Right lobe of liver (tissue), 6 donors: ENCODE data around the gene ITGA11. TPM values are rescaled to one million over a fixed set of nuclear protein-coding genes. Genes with fewer than 3 reads are reported as not detected.
A peak's percentile ranks its signal among the peaks of the same experiment; 100 is the strongest.

Experiments
- ATAC-seq, 4 donors: fragments of 200-7000 bp; cut with Tn5 transposase; one replicate each; pipeline ENCODE4 v1.9.1; 2020; ENCODE audit warnings: mild to moderate bottlenecking in 4 of 4, moderate library complexity in 4 of 4
- DNase-seq, 3 donors: peaks; one replicate each; pipeline ENCODE4 v3.0.0-alpha.2; 2020
- H3K27ac ChIP-seq, 3 donors: fragments of 200-600 bp; one replicate each; pipeline ENCODE4 v1.8.0; 2022
- H3K27me3 ChIP-seq, 2 donors: fragments of 200-600 bp; one replicate each; pipeline ENCODE4 v1.8.0; 2022
- H3K36me3 ChIP-seq, 4 donors: fragments of 200-600 bp; sonication (generic) in 1 of 4; one replicate each; pipeline versions ENCODE4 v1.5.1 to v1.8.0; 2017 to 2022; ENCODE audit warnings: control low read depth in 1 of 4
- H3K4me1 ChIP-seq, 4 donors: fragments of 200-600 bp; sonication (generic) in 1 of 4; one replicate each; pipeline versions ENCODE4 v1.5.1 to v1.8.0; 2017 to 2022; ENCODE audit warnings: control low read depth in 1 of 4
- H3K4me3 ChIP-seq, 3 donors: fragments of 200-600 bp; one replicate each; pipeline ENCODE4 v1.8.0; 2022
- H3K9me3 ChIP-seq, 4 donors: fragments of 200-600 bp; sonication (generic) in 1 of 4; one replicate each; pipeline versions ENCODE4 v1.5.1 to v1.8.0; 2017 to 2022; ENCODE audit warnings: control low read depth in 1 of 4
- POLR2A ChIP-seq: fragments of 450-650 bp; IDR thresholded peaks from one replicate; pipeline ENCODE4 v1.6.1; 2017; ENCODE audit warnings: antibody characterized with exemption, mild to moderate bottlenecking
- WGBS: methylation state at CpG from one replicate; pipeline ENCODE4 v1.1.6; 2018; ENCODE audit warnings: low coverage, low lambda C conversion rate; ENCODE audit not compliant: insufficient coverage; ENCODE audit errors: missing lambda C conversion rate; 5-methylcytosine and 5-hydroxymethylcytosine counted together
- intact Hi-C, 2 donors: fragments of 100-400 bp; cut with DNase I; formaldehyde crosslinking; loops; one replicate each; pipeline versions ENCODE4 v1.11.2 to v1.14.1; 2022
- total RNA-seq, 6 experiments: library from RNA; depleted of rRNA in 2 of 6; stranded (reverse); fragments of >200 nt in 2 of 6; fragmentation: NEBNext Ultra II Directional in 3 of 6; extraction: Animal tissue kit (Norgen Biotek cat#: 25700) in 3 of 6; gene quantifications; one replicate each; pipeline versions ENCODE4 v1.1.0 to v1.2.4, GENCODE V29; 2016 to 2023
- TF ChIP-seq, protein P1 (sequence below), 4 donors: fragments of 200-600 bp in 3 of 4; fragments of 450-650 bp in 1 of 4; IDR thresholded peaks; one replicate each; pipeline versions ENCODE4 v1.5.1 to v1.8.0; 2016 to 2022; ENCODE audit warnings: antibody characterized with exemption in 4 of 4, mild to moderate bottlenecking in 2 of 4
- donor health status: DM: no; HTN: yes; CAD: no.
- donor health status: DM: no; HTN: no; CAD: no.
- donor health status: DM: no; HTN: no; CAD: no.
- donor health status: DM: no; HTN: yes; CAD: no.
- donor health status: DM: no; HTN: yes; CAD: no.

ITGA11 gene
- total RNA-seq, 6 experiments from 2014 or later: 0.51 to 1.4 (median 0.73) TPM

- DNase-seq (peak in 1 of 3 donors; percentile 28), ATAC-seq (no peak)
These were observed 47.3 kb downstream of the ITGA11 start for GRCh38 chr15:68384451-68385239.

GRCh38 chr15:68383161-68384074 lies 48.5 kb downstream of the ITGA11 start:
- no peak overlapping the region for H3K4me3 ChIP-seq
- no peaks in the 10 kb centered on the region for H3K36me3 ChIP-seq
- no peaks in the 10 kb centered on the region for H3K9me3 ChIP-seq
- ATAC-seq (peak; percentile 76 to 86 (median 85)), DNase-seq (peak in 1 of 3 donors; percentile 44)
- no peaks in the 10 kb centered on the region for H3K27me3 ChIP-seq
- TF ChIP-seq POLR2A: no peak
- TF ChIP-seq, protein P1, sequence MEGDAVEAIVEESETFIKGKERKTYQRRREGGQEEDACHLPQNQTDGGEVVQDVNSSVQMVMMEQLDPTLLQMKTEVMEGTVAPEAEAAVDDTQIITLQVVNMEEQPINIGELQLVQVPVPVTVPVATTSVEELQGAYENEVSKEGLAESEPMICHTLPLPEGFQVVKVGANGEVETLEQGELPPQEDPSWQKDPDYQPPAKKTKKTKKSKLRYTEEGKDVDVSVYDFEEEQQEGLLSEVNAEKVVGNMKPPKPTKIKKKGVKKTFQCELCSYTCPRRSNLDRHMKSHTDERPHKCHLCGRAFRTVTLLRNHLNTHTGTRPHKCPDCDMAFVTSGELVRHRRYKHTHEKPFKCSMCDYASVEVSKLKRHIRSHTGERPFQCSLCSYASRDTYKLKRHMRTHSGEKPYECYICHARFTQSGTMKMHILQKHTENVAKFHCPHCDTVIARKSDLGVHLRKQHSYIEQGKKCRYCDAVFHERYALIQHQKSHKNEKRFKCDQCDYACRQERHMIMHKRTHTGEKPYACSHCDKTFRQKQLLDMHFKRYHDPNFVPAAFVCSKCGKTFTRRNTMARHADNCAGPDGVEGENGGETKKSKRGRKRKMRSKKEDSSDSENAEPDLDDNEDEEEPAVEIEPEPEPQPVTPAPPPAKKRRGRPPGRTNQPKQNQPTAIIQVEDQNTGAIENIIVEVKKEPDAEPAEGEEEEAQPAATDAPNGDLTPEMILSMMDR (IDR thresholded peaks at IDR 0.05): peak; percentile 68 to 78 (median 74)
- H3K4me1 ChIP-seq: no peaks in the 10 kb centered on the region
- intact Hi-C loops: loop anchor here (10.0 kb wide), 2 partner anchors 69 to 139 kb away; no protein-coding TSS in a partner anchor
- H3K27ac ChIP-seq: no peak overlapping the region
- WGBS: 73% methylated on average over 6 of the region's 12 CpGs

More at GRCh38 chr15:68384451-68385239, 47.3 kb downstream of the ITGA11 start:
- H3K36me3 ChIP-seq: no peaks in the 10 kb centered on the region
- no peaks in the 10 kb centered on the region for H3K4me1 ChIP-seq
- H3K27ac ChIP-seq: no peak overlapping the region
- TF ChIP-seq, protein P1 (IDR thresholded peaks at IDR 0.05): no peak
- TF ChIP-seq POLR2A: no peak
- WGBS: 57% methylated on average over 8 of the region's 9 CpGs
- intact Hi-C loops: loop anchor here (5.0 to 10.0 kb wide), 3 partner anchors 70 to 140 kb away; no protein-coding TSS in a partner anchor
- H3K27me3 ChIP-seq: no peaks in the 10 kb centered on the region
- no peak overlapping the region for H3K4me3 ChIP-seq
- H3K9me3 ChIP-seq: no peaks in the 10 kb centered on the region

GRCh38 chr15:68382286-68383007 lies 49.5 kb downstream of the ITGA11 start:
- Histone ChIP-seq H3K9me3 (no peaks in the 10 kb centered on the region), H3K4me3 (no peak overlapping the region), H3K27ac (no peak overlapping the region), H3K36me3 (no peaks in the 10 kb centered on the region), H3K4me1 (no peaks in the 10 kb centered on the region), H3K27me3 (no peaks in the 10 kb centered on the region)
- WGBS: 68% methylated on average over 5 of the region's 5 CpGs
- intact Hi-C loops: loop anchor here (10.0 kb wide), 2 partner anchors 68 to 138 kb away; no protein-coding TSS in a partner anchor
- peak in 1 of 3 donors; percentile 28 for DNase-seq
- ATAC-seq: no peak
- TF ChIP-seq, protein P1 (IDR thresholded peaks at IDR 0.05): no peak
- no peak for TF ChIP-seq POLR2A

GRCh38 chr15:68380456-68380855 lies 51.5 kb downstream of the ITGA11 start:
- intact Hi-C loops: loop anchor here (10.0 kb wide), 2 partner anchors 66 to 136 kb away; no protein-coding TSS in a partner anchor
- no peak overlapping the region for H3K4me3 ChIP-seq

More at GRCh38 chr15:68380456-68380855, 51.5 kb downstream of the ITGA11 start:
- no peaks in the 10 kb centered on the region for H3K4me1 ChIP-seq
- H3K9me3 ChIP-seq: no peaks in the 10 kb centered on the region
- DNase-seq (no peak), ATAC-seq (no peak)
- H3K27ac ChIP-seq: no peak overlapping the region
- no peaks in the 10 kb centered on the region for H3K27me3 ChIP-seq
- H3K36me3 ChIP-seq: no peaks in the 10 kb centered on the region
- TF ChIP-seq, protein P1 (IDR thresholded peaks at IDR 0.05): no peak
- no peak for TF ChIP-seq POLR2A
- WGBS: 94% methylated on average over 2 of the region's 5 CpGs
